H1 (cell line): ENCODE measurements around the gene PRDM5. TPM values are rescaled to one million over a fixed set of nuclear protein-coding genes. Genes with fewer than 3 reads are reported as not detected.
"Not testable (repeated sequence)": the region's sequence is repeated elsewhere in the genome, so short reads cannot be mapped to it uniquely, and the experiment has no call there.

ENCODE experiments used
- CTCF ChIA-PET: fragments of 300-600 bp; sonication (Branson Sonifier 250); formaldehyde crosslinking; loops from one replicate; lab custom pipeline; 2021; ENCODE audit not compliant: partially characterized antibody; lab: Charles Lee
- POLR2A ChIA-PET: fragments of 300-600 bp; sonication (Branson Sonifier 250); formaldehyde crosslinking; loops from one replicate; lab custom pipeline; 2021; ENCODE audit warnings: inconsistent platforms; ENCODE audit not compliant: partially characterized antibody; lab: Charles Lee
- DNase-seq, 2 experiments: peaks; one replicate each; pipeline versions ENCODE4 v3.0.0 to v3.0.0-alpha.2; 2010 to 2022; ENCODE audit warnings: low spot score in 2 of 2, low read depth in 1 of 2, mixed read lengths in 1 of 2
- FAIRE-seq: peaks from 2 replicates; lab custom pipeline; 2011; peaks lifted over from hg19 to GRCh38; lab: Jason Lieb, UNC
- H2AFZ ChIP-seq: 2 replicates; pipeline ENCODE4 v1.8.1; 2012; ENCODE audit warnings: low read length, inconsistent platforms
- H2AK5ac ChIP-seq: 2 replicates; pipeline ENCODE4 v1.6.1; 2013; ENCODE audit warnings: low read depth, low read length
- H2BK120ac ChIP-seq: replicated peaks from 2 replicates; pipeline ENCODE3; 2013; ENCODE audit warnings: low read depth, low read length, inconsistent platforms
- H2BK12ac ChIP-seq: 2 replicates; pipeline ENCODE4 v1.6.1; 2013; ENCODE audit warnings: low read depth, low read length
- H2BK15ac ChIP-seq: 2 replicates; pipeline ENCODE4 v1.6.1; 2013; ENCODE audit warnings: low read length
- H2BK20ac ChIP-seq: 2 replicates; pipeline ENCODE4 v1.6.1; 2013; ENCODE audit warnings: low read length
- H2BK5ac ChIP-seq: 2 replicates; pipeline ENCODE4 v1.6.1; 2013; ENCODE audit warnings: low read depth, low read length
- H3K14ac ChIP-seq: 2 replicates; pipeline ENCODE4 v1.6.1; 2013; ENCODE audit warnings: inconsistent platforms; ENCODE audit not compliant: insufficient read length
- H3K18ac ChIP-seq: 2 replicates; pipeline ENCODE4 v1.6.1; 2013; ENCODE audit warnings: low read length; ENCODE audit errors: extremely low read depth
- H3K23ac ChIP-seq: 2 replicates; pipeline ENCODE4 v1.6.1; 2013; ENCODE audit warnings: inconsistent platforms; ENCODE audit not compliant: insufficient read length
- H3K23me2 ChIP-seq: 2 replicates; pipeline ENCODE4 v1.6.1; 2013; ENCODE audit warnings: low read depth, low read length
- H3K27ac ChIP-seq: 2 replicates; pipeline ENCODE4 v1.6.1; 2011; ENCODE audit warnings: low read depth, low read length, inconsistent platforms
- H3K27me3 ChIP-seq, 4 experiments: replicated peaks in 1 of 4; 1 replicate in 1 of 4; 2 replicates in 3 of 4; pipeline versions ENCODE4 v1.6.1 to v1.8.1; 2011 to 2013; ENCODE audit warnings: low read length in 3 of 4, mild to moderate bottlenecking in 3 of 4, inconsistent platforms in 2 of 4, mixed read lengths in 2 of 4, moderate library complexity in 1 of 4; ENCODE audit not compliant: control insufficient read depth in 3 of 4, insufficient read depth in 3 of 4; ENCODE audit errors: extremely low read depth in 1 of 4
- H3K36me3 ChIP-seq, 4 experiments: 2 replicates each; pipeline versions ENCODE4 v1.6.1 to v1.8.1; 2011 to 2013; ENCODE audit warnings: mild to moderate bottlenecking in 4 of 4, low read length in 3 of 4, moderate library complexity in 2 of 4, control low read depth in 1 of 4, inconsistent platforms in 1 of 4; ENCODE audit not compliant: insufficient read depth in 4 of 4, control insufficient read depth in 2 of 4
- H3K4ac ChIP-seq: replicated peaks from 2 replicates; pipeline ENCODE3; 2013; ENCODE audit warnings: low read length, low read depth, mixed read lengths, inconsistent platforms; ENCODE audit not compliant: insufficient read length
- H3K4me1 ChIP-seq, 4 experiments: replicated peaks in 1 of 4; 1 replicate in 1 of 4; 2 replicates in 3 of 4; pipeline versions ENCODE4 v1.6.1 to v1.8.1; 2011 to 2013; ENCODE audit warnings: low read length in 3 of 4, inconsistent platforms in 2 of 4, mixed read lengths in 1 of 4; ENCODE audit not compliant: insufficient read depth in 4 of 4, control insufficient read depth in 3 of 4
- H3K4me2 ChIP-seq, 2 experiments: 2 replicates each; pipeline versions ENCODE4 v1.6.1 to v1.8.1; 2011 to 2013; ENCODE audit warnings: low read depth in 2 of 2, low read length in 2 of 2, control low read depth in 1 of 2, inconsistent platforms in 1 of 2, mild to moderate bottlenecking in 1 of 2; ENCODE audit not compliant: insufficient read depth in 1 of 2
- H3K4me3 ChIP-seq, 4 experiments: fragments of 200-600, 300-600 bp in 1 of 4; sonication (generic), shearing (Covaris generic), sonication (Bioruptor Twin) in 1 of 4; 2 replicates each; pipeline versions ENCODE4 v1.5.1 to v1.8.1; 2011 to 2016; ENCODE audit warnings: low read length in 4 of 4, low read depth in 3 of 4, control low read depth in 2 of 4, inconsistent platforms in 2 of 4, mild to moderate bottlenecking in 2 of 4, mixed read lengths in 1 of 4, moderate library complexity in 1 of 4; ENCODE audit not compliant: insufficient read depth in 2 of 4; ENCODE audit errors: extremely low read depth in 1 of 4
- H3K56ac ChIP-seq: replicated peaks from 2 replicates; pipeline ENCODE3; 2013; ENCODE audit warnings: low read depth, mild to moderate bottlenecking, mixed read lengths, low read length, inconsistent platforms; ENCODE audit not compliant: insufficient read length
- H3K79me1 ChIP-seq: 2 replicates; pipeline ENCODE4 v1.6.1; 2013; ENCODE audit warnings: low read depth, low read length, control low read depth
- H3K79me2 ChIP-seq, 2 experiments: 2 replicates each; pipeline versions ENCODE4 v1.6.1 to v1.8.1; 2012 to 2013; ENCODE audit warnings: low read length in 2 of 2, mild to moderate bottlenecking in 2 of 2, inconsistent platforms in 1 of 2; ENCODE audit not compliant: insufficient read depth in 2 of 2, control insufficient read depth in 1 of 2
- H3K9ac ChIP-seq, 4 experiments: replicated peaks in 1 of 4; 1 replicate in 1 of 4; 2 replicates in 3 of 4; pipeline versions ENCODE4 v1.6.1 to v1.8.1; 2011 to 2013; ENCODE audit warnings: low read depth in 3 of 4, low read length in 3 of 4, control low read depth in 2 of 4, mild to moderate bottlenecking in 2 of 4, moderate library complexity in 2 of 4, inconsistent platforms in 1 of 4; ENCODE audit errors: extremely low read depth in 1 of 4
- H3K9me3 ChIP-seq, 2 experiments: 2 replicates each; pipeline versions ENCODE4 v1.6.1 to v1.8.1; 2012 to 2013; ENCODE audit warnings: mild to moderate bottlenecking in 2 of 2, moderate library complexity in 2 of 2, control low read depth in 1 of 2, inconsistent platforms in 1 of 2, low read depth in 1 of 2, low read length in 1 of 2, mixed read lengths in 1 of 2; ENCODE audit not compliant: insufficient read depth in 2 of 2
- H4K20me1 ChIP-seq, 2 experiments: replicated peaks in 1 of 2; 2 replicates each; pipeline versions ENCODE3 to v1.8.1; 2011 to 2013; ENCODE audit warnings: inconsistent platforms in 2 of 2, low read length in 2 of 2, mild to moderate bottlenecking in 1 of 2; ENCODE audit not compliant: insufficient read depth in 2 of 2, control insufficient read depth in 1 of 2
- H4K5ac ChIP-seq: 2 replicates; pipeline ENCODE4 v1.6.1; 2013; ENCODE audit warnings: low read length, low read depth, mixed read lengths, inconsistent platforms; ENCODE audit not compliant: insufficient read length
- H4K8ac ChIP-seq: 2 replicates; pipeline ENCODE4 v1.8.0; 2013; ENCODE audit warnings: mild to moderate bottlenecking, moderate library complexity, low read length, inconsistent platforms; ENCODE audit not compliant: insufficient read depth; ENCODE audit errors: extremely low read depth
- H4K91ac ChIP-seq: replicated peaks from 2 replicates; pipeline ENCODE3; 2013; ENCODE audit warnings: low read length, mixed read lengths, inconsistent platforms; ENCODE audit not compliant: insufficient read length
- WGBS, 2 experiments: shearing (Covaris generic) in 1 of 2; methylation state at CpG; one replicate each; pipeline versions ENCODE4 v1.1.6 to v1.1.7; 2013 to 2015; ENCODE audit warnings: low lambda C conversion rate in 2 of 2, mixed read lengths in 2 of 2, inconsistent platforms in 1 of 2, low coverage in 1 of 2, missing lambda C conversion rate in 1 of 2; ENCODE audit not compliant: insufficient replicate concordance in 2 of 2, insufficient coverage in 1 of 2, insufficient read length in 1 of 2; ENCODE audit errors: extremely low coverage in 1 of 2, missing lambda C conversion rate in 1 of 2; 5-methylcytosine and 5-hydroxymethylcytosine counted together
- polyA plus RNA-seq, 7 experiments: library from polyadenylated mRNA; depleted of rRNA in 3 of 7; stranded (reverse) in 5 of 7; unstranded in 2 of 7; fragments of >200 nt in 5 of 7; fragments of 200-250 nt in 2 of 7; gene quantifications; 1 replicate in 5 of 7; 2 replicates in 1 of 7; 4 replicates in 1 of 7; pipeline versions ENCODE4 v1.2.1 to v1.2.3, GENCODE V29; 2011 to 2013; ENCODE audit warnings: missing spikeins in 2 of 7, mixed read lengths in 2 of 7
- total RNA-seq: library from RNA; stranded (reverse); fragmentation: NEBNext Ultra II Directional; extraction: Animal tissue kit (Norgen Biotek cat#: 25700); gene quantifications from 2 replicates; pipeline ENCODE4 v1.2.1, GENCODE V29; 2021

Gene PRDM5
- total and polyA plus RNA-seq, 2 of the 8 experiments (the other 6 are each of a cell fraction or from before 2014, with no cell fraction given) = 8.2 to 23.4 TPM

- H3K14ac ChIP-seq, H4K91ac ChIP-seq, H3K18ac ChIP-seq, H2BK20ac ChIP-seq, H3K23ac ChIP-seq, H4K5ac ChIP-seq, H3K4me3 ChIP-seq, H3K27me3 ChIP-seq, H2BK15ac ChIP-seq, H3K9me3 ChIP-seq, H3K36me3 ChIP-seq, FAIRE-seq, H4K20me1 ChIP-seq, H2BK120ac ChIP-seq, H3K9ac ChIP-seq, H2AK5ac ChIP-seq, H3K56ac ChIP-seq, H3K79me2 ChIP-seq, H3K4ac ChIP-seq, H3K79me1 ChIP-seq, H3K4me1 ChIP-seq, H3K23me2 ChIP-seq, H2BK12ac ChIP-seq, POLR2A ChIA-PET: not testable (repeated sequence)
- Histone ChIP-seq H3K4me2 (peak overlapping the region; percentile 51 to 63; a peak in 3 of 4 replicates), H2BK5ac (0 out of 2 replicates have a peak overlapping the region, but pooled peaks have one; percentile 64), H4K8ac (peak overlapping the region; percentile 51; the same call in 1 of the 2 replicates), H2AFZ (peak overlapping the region; percentile 13; the same call in 1 of the 2 replicates), H3K27ac (peak overlapping the region; percentile 58; the same call in 1 of the 2 replicates)
- 96% methylated on average over 4 of the region's 9 CpGs; no CpG with 5 or more reads in 1 of the 2 experiments for WGBS, 2 experiments
- CTCF ChIA-PET = interaction anchor here (1.0 kb wide), 1 partner anchor 12 kb away, joined by 3 read pairs; no protein-coding TSS in a partner anchor
- DNase-seq = peak; percentile 21 to 58
These were observed 180.9 kb downstream of the PRDM5 start for GRCh38 chr4:120741636-120742035.
